ENCODE measurements around the gene FMO4. TPM values are rescaled to one million over a fixed set of nuclear protein-coding genes. Genes with fewer than 3 reads are reported as not detected.
"Not testable (repeated sequence)": the region's sequence is repeated elsewhere in the genome, so short reads cannot be mapped to it uniquely, and the experiment has no call there.

Gene FMO4
- total and polyA plus RNA-seq, 3 experiments from 2014 or later = 0.89 to 2.6 (median 1.7) TPM

- H3K27me3 ChIP-seq (ENCODE audit: insufficient read depth, low read length, poor library complexity, severe bottlenecking) = no peaks in the 10 kb centered on the region
- ChIA-PET POLR2A (no interaction called here), CTCF (no interaction called here)
- no peak overlapping the region for H3K27ac ChIP-seq (ENCODE audit: low read depth, low read length)
- Mint-ChIP-seq H3K27me3 (peaks cover 10 to 27% of the 10 kb centered on the region in 2 donors), H3K27ac (no peak overlapping the region), H3K4me1 (no peaks in the 10 kb centered on the region), H3K4me3 (no peak overlapping the region), H3K36me3 (no peaks in the 10 kb centered on the region), H3K9me3 (peaks cover 0 to 2% (median 0%) of the 10 kb centered on the region in 5 donors)
- no peaks in the 10 kb centered on the region for H3K36me3 ChIP-seq (ENCODE audit: insufficient read depth, low read length)
- no peak overlapping the region for H3K4me3 ChIP-seq (ENCODE audit: low read length)
- no peaks in the 10 kb centered on the region for H3K9me3 ChIP-seq (ENCODE audit: low read length)
- no peak for DNase-seq
- no peaks in the 10 kb centered on the region for H3K4me1 ChIP-seq (ENCODE audit: insufficient read depth, low read length)
Measured at GRCh38 chr1:171355727-171356126, 41.7 kb downstream of the FMO4 start.

- no peaks in the 10 kb centered on the region for H3K4me1 Mint-ChIP-seq
- ChIA-PET CTCF (no interaction called here), POLR2A (no interaction called here)
- H3K27ac Mint-ChIP-seq = no peak overlapping the region
- Histone ChIP-seq H3K4me1 (ENCODE audit: insufficient read depth, low read length) (no peaks in the 10 kb centered on the region), H3K36me3 (ENCODE audit: insufficient read depth, low read length) (no peaks in the 10 kb centered on the region), H3K27ac (ENCODE audit: low read depth, low read length) (no peak overlapping the region), H3K27me3 (ENCODE audit: insufficient read depth, low read length, poor library complexity, severe bottlenecking) (no peaks in the 10 kb centered on the region), H3K9me3 (ENCODE audit: low read length) (no peaks in the 10 kb centered on the region), H3K4me3 (ENCODE audit: low read length) (no peak overlapping the region)
- H3K27me3 Mint-ChIP-seq = peaks cover 10 to 39% of the 10 kb centered on the region in 2 donors
- peaks cover 0 to 2% (median 0%) of the 10 kb centered on the region in 3 donors for H3K36me3 Mint-ChIP-seq
- no peak for DNase-seq
- no peak overlapping the region for H3K4me3 Mint-ChIP-seq
- peaks cover 0 to 13% (median 7%) of the 10 kb centered on the region in 5 donors for H3K9me3 Mint-ChIP-seq
Measured at GRCh38 chr1:171357179-171357578, 43.2 kb downstream of the FMO4 start.

GRCh38 chr1:171359355-171359648 lies 45.3 kb downstream of the FMO4 start:
- H3K4me3 Mint-ChIP-seq; H3K27ac ChIP-seq (ENCODE audit: low read depth, low read length); H3K27me3 ChIP-seq (ENCODE audit: insufficient read depth, low read length, poor library complexity, severe bottlenecking); CTCF ChIA-PET; H3K4me1 Mint-ChIP-seq; DNase-seq; H3K36me3 Mint-ChIP-seq; H3K4me1 ChIP-seq (ENCODE audit: insufficient read depth, low read length); H3K36me3 ChIP-seq (ENCODE audit: insufficient read depth, low read length); POLR2A ChIA-PET; H3K9me3 ChIP-seq (ENCODE audit: low read length); H3K4me3 ChIP-seq (ENCODE audit: low read length); H3K27ac Mint-ChIP-seq: not testable (repeated sequence)
- Mint-ChIP-seq H3K9me3 (peaks cover 8 to 25% (median 14%) of the 10 kb centered on the region in 5 donors), H3K27me3 (peaks cover 11 to 49% of the 10 kb centered on the region in 2 donors)

- H3K9me3 Mint-ChIP-seq = peaks cover 8 to 25% (median 14%) of the 10 kb centered on the region in 5 donors
- H3K27ac Mint-ChIP-seq; POLR2A ChIA-PET; H3K4me1 Mint-ChIP-seq; H3K36me3 Mint-ChIP-seq; H3K27me3 ChIP-seq (ENCODE audit: insufficient read depth, low read length, poor library complexity, severe bottlenecking); H3K4me3 ChIP-seq (ENCODE audit: low read length); H3K4me3 Mint-ChIP-seq; H3K27ac ChIP-seq (ENCODE audit: low read depth, low read length); H3K9me3 ChIP-seq (ENCODE audit: low read length); H3K36me3 ChIP-seq (ENCODE audit: insufficient read depth, low read length); H3K4me1 ChIP-seq (ENCODE audit: insufficient read depth, low read length); DNase-seq: not testable (repeated sequence)
- H3K27me3 Mint-ChIP-seq = peaks cover 13 to 44% of the 10 kb centered on the region in 2 donors
- CTCF ChIA-PET = interaction anchor here (0.6 kb wide), 1 partner anchor 66 kb away, joined by 4 read pairs; no protein-coding TSS in a partner anchor
Measured at GRCh38 chr1:171359731-171360527, 45.9 kb downstream of the FMO4 start.

- Histone ChIP-seq H3K4me1 (ENCODE audit: insufficient read depth, low read length) (no peaks in the 10 kb centered on the region), H3K27ac (ENCODE audit: low read depth, low read length) (no peak overlapping the region), H3K27me3 (ENCODE audit: insufficient read depth, low read length, poor library complexity, severe bottlenecking) (no peaks in the 10 kb centered on the region), H3K9me3 (ENCODE audit: low read length) (no peaks in the 10 kb centered on the region), H3K36me3 (ENCODE audit: insufficient read depth, low read length) (no peaks in the 10 kb centered on the region), H3K4me3 (ENCODE audit: low read length) (no peak overlapping the region)
- H3K4me1 Mint-ChIP-seq = no peaks in the 10 kb centered on the region
- no peak overlapping the region for H3K27ac Mint-ChIP-seq
- no peak overlapping the region for H3K4me3 Mint-ChIP-seq
- H3K36me3 Mint-ChIP-seq = peaks cover 0 to 6% (median 0%) of the 10 kb centered on the region in 3 donors
- H3K9me3 Mint-ChIP-seq = peaks cover 13 to 30% (median 15%) of the 10 kb centered on the region in 5 donors
- CTCF ChIA-PET = no interaction called here
- no peak for DNase-seq
- POLR2A ChIA-PET = no interaction called here
- peaks cover 9 to 27% of the 10 kb centered on the region in 2 donors for H3K27me3 Mint-ChIP-seq
Measured at GRCh38 chr1:171366085-171366484, 52.1 kb downstream of the FMO4 start.

- H3K9me3 Mint-ChIP-seq = peaks cover 10 to 23% (median 13%) of the 10 kb centered on the region in 5 donors
- no peaks in the 10 kb centered on the region for H3K4me1 Mint-ChIP-seq
- CTCF ChIA-PET = no interaction called here
- no peak overlapping the region for H3K4me3 Mint-ChIP-seq
- POLR2A ChIA-PET = no interaction called here
- no peaks in the 10 kb centered on the region for H3K27me3 ChIP-seq (ENCODE audit: insufficient read depth, low read length, poor library complexity, severe bottlenecking)
- peaks cover 9 to 19% of the 10 kb centered on the region in 2 donors for H3K27me3 Mint-ChIP-seq
- H3K36me3 Mint-ChIP-seq = peaks cover 0 to 6% (median 0%) of the 10 kb centered on the region in 3 donors
- no peaks in the 10 kb centered on the region for H3K4me1 ChIP-seq (ENCODE audit: insufficient read depth, low read length)
- H3K36me3 ChIP-seq (ENCODE audit: insufficient read depth, low read length) = no peaks in the 10 kb centered on the region
- DNase-seq = no peak
- H3K27ac ChIP-seq (ENCODE audit: low read depth, low read length) = no peak overlapping the region
- no peaks in the 10 kb centered on the region for H3K9me3 ChIP-seq (ENCODE audit: low read length)
- H3K27ac Mint-ChIP-seq = no peak overlapping the region
- H3K4me3 ChIP-seq (ENCODE audit: low read length) = no peak overlapping the region
Measured at GRCh38 chr1:171366816-171367215, 52.8 kb downstream of the FMO4 start.

- Mint-ChIP-seq H3K4me3 (no peak overlapping the region), H3K4me1 (no peaks in the 10 kb centered on the region), H3K9me3 (peaks cover 4 to 17% (median 12%) of the 10 kb centered on the region in 5 donors), H3K27ac (no peak overlapping the region), H3K36me3 (peaks cover 0 to 2% (median 0%) of the 10 kb centered on the region in 3 donors), H3K27me3 (peaks cover 9 to 13% of the 10 kb centered on the region in 2 donors)
- Histone ChIP-seq H3K27me3 (ENCODE audit: insufficient read depth, low read length, poor library complexity, severe bottlenecking) (no peaks in the 10 kb centered on the region), H3K36me3 (ENCODE audit: insufficient read depth, low read length) (no peaks in the 10 kb centered on the region), H3K9me3 (ENCODE audit: low read length) (no peaks in the 10 kb centered on the region), H3K4me3 (ENCODE audit: low read length) (no peak overlapping the region), H3K4me1 (ENCODE audit: insufficient read depth, low read length) (no peaks in the 10 kb centered on the region), H3K27ac (ENCODE audit: low read depth, low read length) (no peak overlapping the region)
- ChIA-PET CTCF (no interaction called here), POLR2A (no interaction called here)
- DNase-seq = no peak
Measured at GRCh38 chr1:171367436-171367835, 53.5 kb downstream of the FMO4 start.

- Mint-ChIP-seq H3K27ac (no peak overlapping the region), H3K4me3 (no peak overlapping the region), H3K27me3 (peaks cover 0 to 4% of the 10 kb centered on the region in 2 donors), H3K9me3 (peaks cover 0 to 6% (median 4%) of the 10 kb centered on the region in 5 donors), H3K36me3 (no peaks in the 10 kb centered on the region), H3K4me1 (no peaks in the 10 kb centered on the region)
- H3K4me3 ChIP-seq (ENCODE audit: low read length) = no peak overlapping the region
- H3K27ac ChIP-seq (ENCODE audit: low read depth, low read length) = no peak overlapping the region
- ChIA-PET CTCF (no interaction called here), POLR2A (no interaction called here)
- H3K4me1 ChIP-seq (ENCODE audit: insufficient read depth, low read length) = no peaks in the 10 kb centered on the region
- no peaks in the 10 kb centered on the region for H3K9me3 ChIP-seq (ENCODE audit: low read length)
- no peaks in the 10 kb centered on the region for H3K36me3 ChIP-seq (ENCODE audit: insufficient read depth, low read length)
- DNase-seq = no peak
- no peaks in the 10 kb centered on the region for H3K27me3 ChIP-seq (ENCODE audit: insufficient read depth, low read length, poor library complexity, severe bottlenecking)
Measured at GRCh38 chr1:171372418-171373084, 58.6 kb downstream of the FMO4 start.

Data from CD8-positive, alpha-beta memory T cell (primary cell).